Measurements from ENCODE around the gene TRPM8. TPM values are rescaled to one million over a fixed set of nuclear protein-coding genes. Genes with fewer than 3 reads are reported as not detected.
A peak's percentile ranks its signal among the peaks of the same experiment; 100 is the strongest.

TRPM8 gene
- polyA plus RNA-seq, 4 donors = 0.30 to 0.36 TPM; not detected in 2

DNA sequence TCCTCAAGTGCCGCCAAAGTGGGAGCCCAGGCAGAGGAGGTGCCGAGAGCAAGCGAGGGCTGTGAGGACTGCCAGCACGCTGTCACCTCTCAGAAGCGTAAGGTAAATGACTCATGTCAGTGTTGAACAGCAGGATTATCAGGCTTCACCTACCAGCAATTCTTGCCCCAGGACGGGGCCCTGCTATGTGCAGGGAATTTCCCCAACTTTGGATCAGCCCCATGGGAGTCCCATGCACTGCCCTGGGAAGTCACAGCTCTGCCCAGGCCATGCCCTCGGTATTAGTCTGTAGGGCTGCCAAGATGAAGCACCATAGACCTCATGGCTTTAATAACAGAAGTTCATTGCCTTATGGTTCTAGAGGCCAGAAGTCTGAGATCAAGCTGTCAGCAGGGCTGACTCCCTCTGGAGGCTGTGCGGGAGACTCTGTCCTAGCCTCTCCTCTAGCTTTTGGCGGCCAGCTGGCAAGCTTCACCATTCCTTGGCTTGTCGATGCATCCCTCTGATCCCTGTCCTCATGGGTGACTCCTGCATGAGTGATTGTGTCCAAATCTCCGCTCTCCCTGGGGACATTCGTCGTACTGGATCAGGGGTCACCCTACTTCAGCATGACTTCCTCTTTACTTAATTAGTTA is 55.9 kb downstream of the TRPM8 start:
- no peak for DNase-seq (ENCODE audit: low read depth in 4 of 4, low spot score in 2 of 4)

- no peak for DNase-seq (ENCODE audit: low read depth in 4 of 4, low spot score in 2 of 4)
Observed at GRCh38 chr2:233973786-233974185, 56.6 kb downstream of the TRPM8 start.

DNA sequence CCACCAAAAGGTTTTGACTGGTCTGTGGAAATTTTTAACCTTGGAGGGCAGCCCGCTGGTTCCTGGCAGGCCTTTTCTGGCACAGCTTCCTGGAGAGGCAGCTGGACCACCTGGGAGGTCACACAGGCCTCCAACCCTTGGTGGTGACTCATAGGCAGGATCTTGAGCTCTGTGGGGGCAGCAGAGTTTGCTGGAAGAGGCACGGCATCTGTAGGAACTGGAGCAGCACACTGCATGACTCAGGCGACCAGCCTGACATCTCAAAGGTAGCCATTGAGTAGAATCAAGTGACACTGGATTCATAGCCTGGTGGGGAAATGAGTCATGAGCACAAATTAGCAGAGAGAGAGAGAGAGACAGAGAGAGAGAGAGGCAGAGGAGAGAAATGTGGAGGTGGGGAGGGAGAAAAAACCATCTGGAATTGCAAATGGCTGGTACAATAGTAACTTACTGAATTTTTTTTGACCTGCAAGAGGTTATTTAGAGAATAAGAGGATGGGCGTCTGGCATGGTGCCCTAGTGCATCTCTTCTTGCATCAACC is 57.4 kb downstream of the TRPM8 start:
- DNase-seq (ENCODE audit: low read depth in 4 of 4, low spot score in 2 of 4) = no peak

- DNase-seq (ENCODE audit: low read depth in 4 of 4, low spot score in 2 of 4) = no peak
Observed at GRCh38 chr2:233976087-233976486, 58.9 kb downstream of the TRPM8 start.

DNA sequence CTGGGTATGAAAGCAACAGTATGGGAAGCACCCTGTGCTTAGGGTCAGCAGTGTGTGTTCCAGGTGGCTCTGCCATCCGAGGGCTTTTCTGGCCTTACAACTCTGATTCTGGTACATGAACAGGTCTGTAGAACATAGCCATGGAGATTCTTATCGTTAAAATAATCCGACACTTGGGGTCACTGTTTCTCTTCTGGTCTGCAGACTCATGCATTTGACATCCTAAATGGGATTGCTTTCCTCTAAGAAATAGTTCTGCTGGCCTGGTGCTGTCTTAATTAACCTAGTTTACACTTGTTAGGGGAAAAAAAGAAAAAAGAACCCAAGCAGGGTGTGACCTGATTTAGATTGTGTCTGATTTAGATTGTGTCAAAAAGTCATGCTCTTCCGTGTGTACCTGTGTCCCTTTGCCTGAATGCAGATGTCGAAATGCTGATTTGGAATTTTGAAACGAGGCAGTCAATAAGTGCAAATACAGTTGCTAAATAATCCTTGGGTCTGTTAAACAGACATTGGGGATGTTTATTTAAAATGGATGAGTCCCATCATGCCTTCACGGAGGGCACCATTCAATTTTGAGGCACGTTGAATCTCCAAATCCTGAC is 59.6 kb downstream of the TRPM8 start:
- peak; percentile 22 to 60 (median 24) for DNase-seq (ENCODE audit: low read depth in 4 of 4, low spot score in 2 of 4)

- no peak for DNase-seq (ENCODE audit: low read depth in 4 of 4, low spot score in 2 of 4)
Observed at GRCh38 chr2:233977296-233977837, 60.2 kb downstream of the TRPM8 start.

DNA sequence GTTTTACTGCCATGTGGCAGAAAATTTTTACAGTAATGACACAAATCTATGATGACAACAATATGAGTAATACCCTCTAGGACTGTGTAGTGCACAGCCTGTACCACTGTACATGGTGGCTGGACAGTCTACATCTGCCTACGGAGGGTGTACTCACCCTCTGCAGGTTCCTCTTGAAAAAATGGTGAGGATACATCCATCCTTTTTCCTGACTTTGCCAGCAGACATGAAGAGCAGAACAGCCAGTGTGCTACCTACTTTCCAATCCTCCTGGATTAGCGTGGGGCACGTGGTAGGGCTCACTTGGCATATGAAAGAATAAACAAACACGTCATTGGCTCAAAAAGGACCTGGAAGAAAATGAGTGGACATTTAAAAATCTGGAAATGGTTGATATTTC is 62.6 kb downstream of the TRPM8 start:
- no peak for DNase-seq (ENCODE audit: low read depth in 4 of 4, low spot score in 2 of 4)

GRCh38 chr2:233980955-233981561 is 63.9 kb downstream of the TRPM8 start:
- no peak for DNase-seq (ENCODE audit: low read depth in 4 of 4, low spot score in 2 of 4)

GRCh38 chr2:233981574-233982420 is 64.6 kb downstream of the TRPM8 start:
- DNase-seq (ENCODE audit: low read depth in 4 of 4, low spot score in 2 of 4) = no peak

DNA sequence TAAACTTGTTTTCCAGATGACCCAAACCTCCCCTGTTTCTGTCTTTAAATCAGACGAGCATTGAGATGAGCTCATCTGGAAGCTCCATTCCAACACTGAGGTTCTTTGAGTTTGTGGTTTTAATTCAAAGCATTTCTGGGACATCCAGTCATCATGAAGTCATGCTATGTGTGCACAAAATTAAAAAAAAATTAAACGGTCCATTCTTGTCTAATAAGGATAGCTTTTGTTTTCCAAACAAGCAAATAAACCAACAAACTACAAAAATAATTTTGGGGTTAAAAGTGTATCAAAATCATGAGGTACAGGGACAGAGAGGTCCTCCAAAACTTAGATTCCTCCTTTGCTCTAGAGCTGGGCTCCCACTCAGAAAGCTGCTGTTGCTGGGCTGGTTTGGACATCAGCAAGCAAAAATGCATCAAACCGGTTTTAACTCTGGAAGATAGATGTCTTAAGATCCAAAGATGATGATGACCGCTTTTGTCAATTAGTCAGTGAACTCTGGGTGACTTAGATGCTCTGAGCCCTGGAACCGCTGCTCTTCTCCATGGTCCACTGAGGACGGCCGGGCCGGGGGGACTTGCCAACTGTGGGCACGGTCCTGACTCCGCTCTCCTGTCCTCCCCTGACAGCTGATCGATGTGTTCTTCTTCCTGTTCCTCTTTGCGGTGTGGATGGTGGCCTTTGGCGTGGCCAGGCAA is 65.4 kb downstream of the TRPM8 start:
- DNase-seq (ENCODE audit: low read depth in 4 of 4, low spot score in 2 of 4) = no peak

- no peak for DNase-seq (ENCODE audit: low read depth in 4 of 4, low spot score in 2 of 4)
Observed at GRCh38 chr2:233983445-233983844, 66.3 kb downstream of the TRPM8 start.

GRCh38 chr2:233988581-233988980 is 71.4 kb downstream of the TRPM8 start:
- DNase-seq (ENCODE audit: low read depth in 4 of 4, low spot score in 2 of 4) = no peak

DNA sequence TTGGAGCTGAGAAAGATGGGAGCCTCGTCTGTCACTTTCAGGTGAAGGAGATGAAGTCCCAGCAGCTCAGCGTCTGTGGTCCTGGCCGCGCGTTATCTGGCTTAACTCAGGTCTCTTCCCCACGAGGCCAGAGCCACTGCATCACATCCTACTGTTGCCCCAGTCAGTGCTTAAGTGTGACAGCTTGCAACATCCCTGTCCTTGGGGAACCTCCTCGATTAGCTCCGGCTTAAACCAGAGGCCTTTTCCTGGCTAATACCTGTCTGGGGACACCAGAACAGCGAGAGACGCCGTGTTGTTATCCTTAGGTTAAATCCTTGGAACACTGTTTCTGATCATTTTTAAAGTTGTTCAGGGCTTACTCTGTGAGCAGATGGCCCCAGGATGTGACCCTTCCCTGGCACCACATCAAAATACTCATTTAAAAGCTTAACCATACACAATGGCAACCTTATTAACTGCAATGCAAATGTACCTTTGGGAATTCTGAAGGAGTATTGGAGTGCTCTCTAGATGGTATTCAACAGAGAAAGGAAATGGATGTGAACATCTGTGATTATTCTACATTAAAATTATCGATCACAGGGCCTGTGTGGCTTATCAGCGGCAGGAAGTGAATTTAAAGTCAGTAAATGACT is 72.2 kb downstream of the TRPM8 start:
- DNase-seq (ENCODE audit: low read depth in 4 of 4, low spot score in 2 of 4) = no peak

DNA sequence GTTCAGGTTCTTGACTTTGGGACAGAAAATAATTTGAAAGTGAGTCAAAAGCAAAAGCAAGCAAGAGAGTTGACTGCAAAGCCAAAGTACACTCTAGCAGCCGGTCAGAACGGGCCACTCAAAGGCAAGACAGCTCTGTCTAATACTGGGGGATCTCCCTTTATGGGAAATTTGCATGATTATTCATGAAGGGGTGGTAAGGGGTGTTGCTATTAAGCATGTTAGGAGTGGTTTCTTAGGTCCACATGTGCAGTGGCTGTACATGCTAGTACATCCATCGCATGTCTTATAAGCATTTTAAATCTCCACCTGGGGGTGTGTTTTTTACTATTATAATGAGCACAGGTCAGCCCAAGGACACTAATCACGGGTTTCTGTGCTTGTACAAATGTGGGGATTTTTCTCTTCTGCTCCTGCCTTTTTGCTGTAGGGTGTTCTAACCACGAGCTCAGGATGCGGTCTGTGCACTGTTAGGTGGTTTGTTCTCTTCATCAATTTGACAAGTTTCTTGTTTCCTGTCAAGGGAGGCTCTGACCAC is 73.2 kb downstream of the TRPM8 start:
- DNase-seq (ENCODE audit: low read depth in 4 of 4, low spot score in 2 of 4) = no peak

GRCh38 chr2:233991196-233991595 is 74.0 kb downstream of the TRPM8 start:
- DNase-seq (ENCODE audit: low read depth in 4 of 4, low spot score in 2 of 4) = no peak

DNA sequence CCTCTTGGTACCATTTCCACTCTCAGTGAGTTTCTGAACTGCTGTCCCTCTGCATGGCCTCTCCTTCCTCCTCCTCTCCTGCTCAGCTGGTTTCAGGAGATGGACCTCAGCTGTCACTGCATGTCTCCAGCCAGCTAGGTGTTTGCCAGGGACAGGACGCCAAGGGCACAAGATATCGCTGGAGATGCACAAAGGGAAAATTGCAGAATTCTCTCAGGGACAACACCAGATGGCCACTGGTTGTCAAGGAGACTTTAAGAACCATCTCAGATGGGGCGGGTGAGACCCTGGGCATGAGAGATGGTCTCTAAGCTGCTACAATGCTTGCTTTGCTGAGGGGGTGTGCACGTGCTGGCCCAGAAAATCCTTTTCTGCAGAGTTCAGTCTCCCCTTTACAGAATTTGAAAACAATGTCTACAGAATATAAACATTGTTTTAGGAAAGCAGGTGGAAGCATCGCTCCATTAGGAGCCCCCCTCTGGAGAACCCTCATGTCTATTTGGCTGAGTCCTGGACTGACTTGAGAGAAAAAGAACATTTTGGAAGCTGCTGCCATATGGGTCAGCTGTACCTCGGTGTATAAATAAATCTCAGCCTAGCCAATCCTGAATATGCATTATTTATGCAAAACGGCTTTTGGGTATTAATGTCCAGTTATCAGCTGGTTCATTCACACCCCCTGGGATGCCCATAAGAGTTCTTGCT is 75.5 kb downstream of the TRPM8 start:
- DNase-seq (ENCODE audit: low read depth in 4 of 4, low spot score in 2 of 4) = no peak

DNA sequence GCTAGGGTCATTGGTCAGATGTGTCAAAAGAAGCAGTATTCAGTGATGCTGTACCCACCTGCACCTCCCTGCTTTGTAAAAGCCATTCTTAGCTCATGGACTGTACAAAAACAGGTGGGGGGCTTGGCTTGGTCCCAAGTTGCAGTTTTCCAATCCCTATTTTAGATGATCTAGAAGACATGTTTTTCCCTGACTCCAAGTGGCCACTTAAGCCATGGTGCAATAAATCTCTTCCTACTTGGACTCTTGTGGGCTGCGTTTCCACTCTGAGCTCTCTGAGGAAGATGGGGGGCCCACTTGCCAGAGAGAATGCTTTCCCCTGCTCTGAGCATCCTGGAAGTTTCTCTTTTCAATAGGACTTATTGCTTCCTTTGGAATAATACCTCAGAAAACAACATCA is 76.3 kb downstream of the TRPM8 start:
- no peak for DNase-seq (ENCODE audit: low read depth in 4 of 4, low spot score in 2 of 4)

- no peak for DNase-seq (ENCODE audit: low read depth in 4 of 4, low spot score in 2 of 4)
Observed at GRCh38 chr2:233994151-233994550, 77.0 kb downstream of the TRPM8 start.

- no peak for DNase-seq (ENCODE audit: low read depth in 4 of 4, low spot score in 2 of 4)
Observed at GRCh38 chr2:233996000-233996399, 78.8 kb downstream of the TRPM8 start.
